GM21526 (cell line): ENCODE data around the gene HPX.
"Not testable (repeated sequence)": the region's sequence is repeated elsewhere in the genome, so short reads cannot be mapped to it uniquely, and the experiment has no call there.

Source experiments
- ATAC-seq: cut with Tn5 transposase; IDR thresholded peaks from one replicate; pipeline ENCODE4 v1.9.1; 2021; ENCODE audit warnings: moderate library complexity; ENCODE audit not compliant: unreplicated experiment, low FRiP score

Gene HPX

DNA sequence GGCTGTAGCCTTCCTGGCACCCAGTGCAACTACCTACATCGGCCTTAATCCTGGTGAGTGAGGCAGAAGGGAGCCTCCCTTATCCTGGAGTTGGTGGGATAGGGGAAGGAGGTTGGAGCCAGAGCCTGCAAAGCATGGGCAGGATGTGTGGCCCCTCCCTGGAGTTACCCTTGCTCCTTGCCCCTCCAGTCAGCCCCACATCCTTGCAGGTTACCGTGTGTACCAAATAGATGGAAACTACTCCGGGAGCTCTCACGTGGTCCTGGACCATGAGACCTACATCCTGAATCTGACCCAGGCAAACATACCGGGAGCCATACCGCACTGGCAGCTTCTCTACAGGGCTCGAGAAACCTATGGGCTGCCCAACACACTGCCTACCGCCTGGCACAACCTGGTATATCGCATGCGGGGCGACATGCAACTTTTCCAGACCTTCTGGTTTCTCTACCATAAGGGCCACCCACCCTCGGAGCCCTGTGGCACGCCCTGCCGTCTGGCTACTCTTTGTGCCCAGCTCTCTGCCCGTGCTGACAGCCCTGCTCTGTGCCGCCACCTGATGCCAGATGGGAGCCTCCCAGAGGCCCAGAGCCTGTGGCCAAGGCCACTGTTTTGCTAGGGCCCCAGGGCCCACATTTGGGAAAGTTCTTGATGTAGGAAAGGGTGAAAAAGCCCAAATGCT is 46.7 kb downstream of the HPX start:
- ATAC-seq = no peak

GRCh38 chr11:6392251-6392650 is 48.5 kb downstream of the HPX start:
- not testable (repeated sequence) for ATAC-seq

DNA sequence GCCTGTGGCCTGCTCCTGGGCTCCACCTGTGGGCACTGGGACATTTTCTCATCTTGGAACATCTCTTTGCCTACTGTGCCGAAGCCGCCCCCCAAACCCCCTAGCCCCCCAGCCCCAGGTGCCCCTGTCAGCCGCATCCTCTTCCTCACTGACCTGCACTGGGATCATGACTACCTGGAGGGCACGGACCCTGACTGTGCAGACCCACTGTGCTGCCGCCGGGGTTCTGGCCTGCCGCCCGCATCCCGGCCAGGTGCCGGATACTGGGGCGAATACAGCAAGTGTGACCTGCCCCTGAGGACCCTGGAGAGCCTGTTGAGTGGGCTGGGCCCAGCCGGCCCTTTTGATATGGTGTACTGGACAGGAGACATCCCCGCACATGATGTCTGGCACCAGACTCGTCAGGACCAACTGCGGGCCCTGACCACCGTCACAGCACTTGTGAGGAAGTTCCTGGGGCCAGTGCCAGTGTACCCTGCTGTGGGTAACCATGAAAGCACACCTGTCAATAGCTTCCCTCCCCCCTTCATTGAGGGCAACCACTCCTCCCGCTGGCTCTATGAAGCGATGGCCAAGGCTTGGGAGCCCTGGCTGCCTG is 49.2 kb downstream of the HPX start:
- no peak for ATAC-seq

DNA sequence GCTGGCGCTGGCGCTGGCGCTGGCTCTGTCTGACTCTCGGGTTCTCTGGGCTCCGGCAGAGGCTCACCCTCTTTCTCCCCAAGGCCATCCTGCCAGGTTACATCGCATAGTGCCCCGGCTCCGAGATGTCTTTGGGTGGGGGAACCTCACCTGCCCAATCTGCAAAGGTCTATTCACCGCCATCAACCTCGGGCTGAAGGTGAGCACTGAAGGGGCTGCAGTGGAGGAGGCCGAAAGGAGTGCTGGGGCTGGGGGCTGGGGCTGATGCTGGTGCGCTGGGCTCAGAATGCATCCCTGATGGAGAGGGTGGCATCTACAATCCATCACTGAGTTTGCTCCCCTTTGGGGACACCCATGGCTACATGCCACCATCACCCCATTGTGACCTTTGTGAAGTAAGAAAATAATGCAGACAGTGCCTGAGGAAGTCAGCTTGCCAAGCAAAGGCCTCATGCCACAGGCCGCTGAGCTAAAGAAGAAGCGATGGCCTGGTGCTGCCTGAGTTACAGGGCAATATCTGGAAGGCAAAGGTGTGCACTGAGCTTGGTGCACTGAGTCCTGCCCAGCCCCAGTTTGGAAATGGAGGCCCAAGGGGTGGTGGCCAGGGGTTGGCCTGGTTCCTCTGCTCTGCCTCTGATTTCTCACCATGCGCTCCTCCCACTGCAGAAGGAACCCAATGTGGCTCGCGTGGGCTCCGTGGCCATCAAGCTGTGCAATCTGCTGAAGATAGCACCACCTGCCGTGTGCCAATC is 49.9 kb downstream of the HPX start:
- no peak for ATAC-seq

DNA sequence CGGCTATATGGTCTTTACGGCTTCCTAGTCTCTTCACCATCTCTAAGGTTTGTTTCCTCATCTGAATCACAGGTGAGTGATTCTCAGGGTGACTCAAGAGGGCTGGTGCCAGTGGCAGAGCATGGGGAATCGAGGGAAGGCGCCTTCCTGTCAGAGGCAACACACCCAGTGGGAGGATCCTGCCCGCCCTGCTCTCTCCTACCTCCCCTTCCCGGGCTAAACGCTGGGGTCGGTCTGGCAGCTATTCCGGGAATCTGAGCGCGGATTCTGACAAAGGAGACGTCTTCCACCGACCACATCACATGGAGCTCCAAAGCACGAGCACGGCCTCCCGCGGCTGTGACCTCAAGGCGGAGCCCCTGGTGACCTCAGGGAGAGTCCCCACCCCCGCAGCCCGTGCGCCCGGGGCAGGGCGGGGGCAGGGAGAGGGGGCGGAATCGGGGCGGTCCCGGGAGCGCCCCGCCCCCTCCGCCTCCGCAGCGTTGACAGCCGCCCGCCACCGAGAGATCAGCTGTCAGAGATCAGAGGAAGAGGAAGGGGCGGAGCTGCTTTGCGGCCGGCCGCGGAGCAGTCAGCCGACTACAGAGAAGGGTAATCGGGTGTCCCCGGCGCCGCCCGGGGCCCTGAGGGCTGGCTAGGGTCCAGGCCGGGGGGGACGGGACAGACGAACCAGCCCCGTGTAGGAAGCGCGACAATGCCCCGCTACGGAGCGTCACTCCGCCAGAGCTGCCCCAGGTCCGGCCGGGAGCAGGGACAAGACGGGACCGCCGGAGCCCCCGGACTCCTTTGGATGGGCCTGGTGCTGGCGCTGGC is 50.7 kb downstream of the HPX start, which contains the start of gene SMPD1:
Gene SMPD1 (plus strand): TSS at position 570 of the 813 bp plus-strand sequence. CDS start 125 bp downstream, at position 695.
- ATAC-seq = peak; percentile 97

DNA sequence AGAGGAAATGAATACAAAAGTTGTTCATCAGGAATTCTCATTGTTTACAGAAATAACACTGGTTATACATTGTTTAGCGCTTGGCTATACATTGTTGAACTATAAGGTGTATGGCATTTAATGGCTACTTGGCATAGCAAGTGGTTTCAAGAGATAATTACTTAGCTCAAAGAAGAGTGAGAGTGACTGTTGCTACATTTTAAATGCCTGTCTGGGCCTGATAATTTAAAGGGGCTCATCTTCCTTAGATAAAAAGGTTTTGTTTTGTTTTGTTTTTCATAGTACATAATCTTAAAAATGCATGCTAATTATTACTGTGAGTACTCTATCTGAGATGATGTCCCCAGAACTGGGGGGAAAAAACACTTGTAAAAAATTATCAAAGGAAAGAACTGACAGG is 52.0 kb downstream of the HPX start:
- no peak for ATAC-seq

DNA sequence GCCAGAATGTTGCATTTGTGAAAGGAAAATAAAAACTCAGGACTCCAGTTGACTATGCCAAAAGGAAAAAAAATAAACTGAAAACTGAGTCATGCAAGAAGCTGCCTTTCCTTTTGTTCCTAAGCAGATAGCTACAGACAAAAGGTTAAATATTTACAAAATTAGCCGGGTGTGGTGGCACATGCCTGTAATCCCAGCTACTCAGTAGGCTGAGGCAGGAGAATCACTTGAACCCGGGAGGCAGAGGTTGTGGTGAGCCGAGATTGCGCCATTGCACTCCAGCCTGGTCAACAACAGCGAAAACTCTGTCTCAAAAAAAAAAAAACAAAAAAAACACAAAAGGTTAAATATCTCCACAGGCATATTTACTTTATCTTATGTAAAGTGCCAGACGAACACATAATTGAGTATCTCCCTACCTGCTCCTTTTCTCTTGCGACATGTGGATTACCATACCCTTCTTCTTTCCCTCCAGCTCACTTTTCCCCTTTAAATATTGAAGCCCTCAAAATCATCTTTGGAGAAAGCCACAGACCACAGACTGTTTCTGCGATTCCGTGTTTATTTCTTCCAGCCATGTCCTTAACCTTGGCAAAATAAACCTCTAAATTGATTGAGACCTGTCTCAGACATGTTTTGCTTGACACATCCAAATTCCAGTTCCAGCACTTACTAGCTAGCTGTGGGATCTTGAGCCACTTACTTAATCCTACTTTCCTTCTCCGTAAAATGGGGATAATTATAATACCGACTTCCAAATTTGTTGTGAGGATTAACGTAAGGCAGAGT is 52.8 kb downstream of the HPX start:
- no peak for ATAC-seq

GRCh38 chr11:6385046-6385777 is 55.6 kb downstream of the HPX start:
- ATAC-seq = no peak
